GM11168 (cell line): ENCODE measurements around the gene ABCD1.
"Not testable (repeated sequence)": the region's sequence is repeated elsewhere in the genome, so short reads cannot be mapped to it uniquely, and the experiment has no call there.

ENCODE experiments used
- in situ Hi-C: fragments of 300-500 bp; cut with MboI; formaldehyde crosslinking; loops from one replicate; pipeline ENCODE4 v1.12.0; 2022; ENCODE audit warnings: low sequenced_read_pairs; ENCODE audit not compliant: unreplicated experiment

The ABCD1 gene

GRCh38 chrX:153731117-153731844 is 6.6 kb downstream of the ABCD1 start:
- in situ Hi-C loops = no loop called here

GRCh38 chrX:153731845-153732215 is 7.2 kb downstream of the ABCD1 start:
- in situ Hi-C loops = no loop called here

GRCh38 chrX:153732401-153732800 is 7.7 kb downstream of the ABCD1 start:
- in situ Hi-C loops = no loop called here

GRCh38 chrX:153733651-153734240 is 9.1 kb downstream of the ABCD1 start:
- in situ Hi-C loops = no loop called here

GRCh38 chrX:153734871-153735270 is 10.2 kb downstream of the ABCD1 start:
- in situ Hi-C loops = no loop called here

- in situ Hi-C loops = no loop called here
These were observed 10.6 kb downstream of the ABCD1 start for GRCh38 chrX:153735274-153735673.

GRCh38 chrX:153736071-153736820 is 11.6 kb downstream of the ABCD1 start:
- in situ Hi-C loops = no loop called here

GRCh38 chrX:153736871-153737441 is 12.3 kb downstream of the ABCD1 start:
- in situ Hi-C loops = no loop called here

GRCh38 chrX:153738056-153738605 is 13.5 kb downstream of the ABCD1 start:
- in situ Hi-C loops = no loop called here

- in situ Hi-C loops = no loop called here
These were observed 15.3 kb downstream of the ABCD1 start for GRCh38 chrX:153739754-153740486.

GRCh38 chrX:153740631-153741222 is 16.1 kb downstream of the ABCD1 start:
- in situ Hi-C loops = no loop called here

GRCh38 chrX:153741446-153741845 is 16.8 kb downstream of the ABCD1 start:
- in situ Hi-C loops = no loop called here

- in situ Hi-C loops = not testable (repeated sequence)
These were observed 17.5 kb downstream of the ABCD1 start for GRCh38 chrX:153742111-153742510.

GRCh38 chrX:153742796-153743467 is 18.3 kb downstream of the ABCD1 start:
- in situ Hi-C loops = not testable (repeated sequence)

- in situ Hi-C loops = not testable (repeated sequence)
These were observed 19.0 kb downstream of the ABCD1 start for GRCh38 chrX:153743468-153744209.

- in situ Hi-C loops = no loop called here
These were observed 19.8 kb downstream of the ABCD1 start for GRCh38 chrX:153744210-153745066.

- in situ Hi-C loops = not testable (repeated sequence)
These were observed 20.4 kb downstream of the ABCD1 start for GRCh38 chrX:153745067-153745433.

- in situ Hi-C loops = no loop called here
These were observed 21.7 kb downstream of the ABCD1 start for GRCh38 chrX:153746359-153746758.
